SKM-1 (cell line): Measurements from ENCODE around the gene ABCF3.

Source experiments
- DNase-seq: peaks from one replicate; lab custom pipeline; 2025; ENCODE audit not compliant: unreplicated experiment; lab: John Stamatoyannopoulos, UW

The ABCF3 gene

DNA sequence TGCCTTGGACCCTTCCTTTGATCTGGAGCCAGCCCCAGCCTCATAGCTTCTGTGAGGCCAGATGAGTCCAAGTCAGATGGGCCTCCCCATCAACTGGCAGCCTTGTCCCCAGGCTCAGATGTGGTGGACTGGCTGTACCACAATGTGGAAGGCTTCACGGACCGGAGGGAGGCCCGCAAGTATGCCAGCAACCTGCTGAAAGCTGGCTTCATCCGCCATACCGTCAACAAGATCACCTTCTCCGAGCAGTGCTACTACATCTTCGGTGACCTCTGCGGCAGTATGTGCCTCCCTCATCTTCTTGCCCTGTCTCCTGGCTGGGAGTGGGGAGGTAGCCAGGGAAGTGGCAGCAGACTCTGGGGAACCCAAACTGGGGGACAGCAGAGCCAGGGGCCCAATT lies 18.2 kb upstream of the ABCF3 start:
- DNase-seq: no peak

DNA sequence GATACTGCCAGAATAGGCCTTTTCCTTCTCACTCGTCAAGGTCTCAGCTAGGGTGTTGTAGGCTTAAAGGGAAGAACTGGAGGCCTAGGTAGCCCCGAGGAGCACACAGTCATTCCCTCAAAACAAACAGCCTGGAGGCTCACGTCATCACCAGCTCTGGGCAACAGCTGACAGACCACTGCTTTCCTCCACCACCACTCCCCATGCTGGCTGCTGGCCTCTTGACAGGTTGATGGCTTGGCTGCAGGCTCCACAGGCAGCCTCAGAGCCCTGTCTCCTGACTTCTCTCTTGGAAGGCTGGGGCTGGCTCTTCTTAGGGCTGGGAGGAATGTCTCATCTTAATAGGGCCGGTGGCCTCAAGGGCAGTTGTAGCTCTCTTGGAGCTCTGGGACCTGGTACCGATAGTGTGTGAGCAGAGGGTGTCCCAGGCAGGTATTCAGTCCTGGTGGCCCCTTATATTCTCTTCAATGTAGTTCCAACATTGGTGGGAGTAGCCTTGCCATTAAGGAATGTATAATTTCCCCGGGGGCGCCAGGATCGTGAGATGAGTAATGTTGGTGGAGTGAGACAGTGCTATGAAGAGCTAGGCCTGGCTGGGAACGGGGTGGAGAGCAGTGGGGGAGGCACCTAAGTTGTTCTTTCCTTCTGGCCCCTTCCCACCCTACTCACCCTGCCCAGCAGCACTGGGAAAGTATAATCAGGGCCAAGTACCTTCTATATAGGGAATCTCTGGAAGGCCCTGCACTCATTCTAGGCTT lies 17.5 kb upstream of the ABCF3 start:
- DNase-seq: no peak

DNA sequence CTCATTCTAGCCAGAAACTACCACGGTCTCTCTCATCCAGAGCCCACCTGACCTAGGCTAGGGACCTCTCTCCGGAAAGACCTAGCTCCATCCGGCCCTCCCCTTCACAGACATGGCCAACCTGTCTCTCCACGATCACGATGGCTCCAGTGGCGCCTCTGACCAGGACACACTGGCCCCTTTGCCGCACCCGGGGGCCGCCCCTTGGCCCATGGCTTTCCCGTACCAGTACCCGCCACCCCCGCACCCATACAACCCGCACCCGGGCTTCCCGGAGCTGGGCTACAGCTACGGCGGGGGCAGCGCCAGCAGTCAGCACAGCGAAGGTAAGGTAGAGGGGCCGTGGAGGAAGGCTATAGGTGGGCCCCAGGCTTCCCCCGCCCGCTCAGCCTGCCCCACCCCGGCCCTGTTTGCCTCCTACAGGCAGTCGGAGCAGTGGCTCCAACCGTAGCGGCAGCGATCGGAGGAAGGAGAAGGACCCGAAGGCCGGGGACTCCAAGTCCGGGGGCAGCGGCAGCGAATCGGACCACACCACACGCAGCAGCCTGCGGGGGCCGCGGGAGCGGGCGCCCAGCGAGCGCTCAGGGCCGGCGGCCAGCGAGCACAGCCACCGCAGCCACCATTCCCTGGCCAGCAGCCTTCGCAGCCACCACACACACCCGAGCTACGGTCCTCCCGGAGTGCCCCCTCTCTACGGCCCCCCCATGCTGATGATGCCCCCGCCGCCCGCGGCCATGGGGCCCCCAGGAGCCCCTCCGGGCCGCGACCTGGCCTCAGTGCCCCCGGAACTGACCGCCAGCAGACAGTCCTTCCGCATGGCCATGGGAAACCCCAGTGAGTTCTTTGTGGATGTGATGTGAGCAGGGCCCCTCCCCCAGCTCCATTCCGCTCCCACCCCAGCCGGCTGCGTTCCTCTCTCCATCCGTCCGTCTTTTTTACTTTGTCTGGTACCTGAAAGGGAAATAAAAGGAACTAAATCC lies 15.8 kb upstream of the ABCF3 start:
- no peak for DNase-seq

- DNase-seq: no peak
Observed at GRCh38 chr3:184171562-184171961, 14.4 kb upstream of the ABCF3 start.

- DNase-seq: no peak
Observed at GRCh38 chr3:184172681-184173373, 13.2 kb upstream of the ABCF3 start.

GRCh38 chr3:184173374-184173722 lies 12.7 kb upstream of the ABCF3 start:
- DNase-seq: no peak

- no peak for DNase-seq
Observed at GRCh38 chr3:184174284-184174645, 11.7 kb upstream of the ABCF3 start.

DNA sequence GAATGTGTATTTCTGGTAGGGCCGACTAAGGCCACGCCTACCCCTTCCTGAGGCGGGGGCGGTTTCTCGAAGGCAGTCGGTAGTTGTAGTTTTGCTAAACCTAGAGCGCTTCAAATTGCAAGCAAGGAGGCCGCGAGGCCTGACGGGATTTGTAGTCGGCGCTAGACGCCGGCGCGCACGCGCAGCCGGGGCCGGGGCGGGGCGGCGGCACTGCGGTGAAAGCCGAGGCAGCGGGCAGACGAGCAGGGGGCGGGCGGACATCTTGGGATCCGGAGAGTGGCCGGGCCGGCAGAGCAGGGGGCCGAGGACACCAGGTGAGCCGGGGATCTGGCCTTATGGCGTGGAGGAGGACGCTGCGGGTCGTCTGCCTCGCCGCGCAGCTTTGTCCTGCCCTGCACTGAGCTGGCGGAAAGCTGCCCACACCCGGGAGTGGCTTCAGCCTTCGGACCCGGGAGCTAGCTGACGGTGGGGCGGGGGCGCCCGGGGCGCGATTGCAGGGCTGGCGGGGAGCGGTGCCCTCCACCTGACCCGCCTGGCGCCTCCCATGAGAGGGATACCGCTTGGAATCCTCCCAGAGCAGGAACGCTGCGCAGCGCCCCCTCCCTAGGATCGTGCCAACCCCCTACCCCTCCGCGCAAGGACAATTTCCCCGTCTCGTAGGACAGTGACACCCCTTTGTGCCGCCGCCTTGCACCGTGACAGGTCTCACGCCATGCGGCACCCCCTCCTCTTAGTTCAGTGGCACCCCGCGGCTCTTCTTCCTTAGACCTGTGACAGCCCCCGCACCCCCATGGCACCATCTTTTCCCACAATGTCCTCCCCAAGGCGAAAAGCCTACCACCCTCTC lies 11.1 kb upstream of the ABCF3 start, which contains the start of gene AP2M1:
TSS of gene AP2M1 (plus strand) at position 210 of the 847 bp plus-strand sequence. CDS start 2,139 bp downstream, outside the sequence.
- DNase-seq: peak; percentile 96

- DNase-seq: no peak
Observed at GRCh38 chr3:184175506-184175905, 10.5 kb upstream of the ABCF3 start.

GRCh38 chr3:184175981-184176376 lies 10.0 kb upstream of the ABCF3 start:
- no peak for DNase-seq

GRCh38 chr3:184176377-184177330 lies 9.3 kb upstream of the ABCF3 start:
- no peak for DNase-seq

- no peak for DNase-seq
Observed at GRCh38 chr3:184177331-184177731, 8.7 kb upstream of the ABCF3 start.

DNA sequence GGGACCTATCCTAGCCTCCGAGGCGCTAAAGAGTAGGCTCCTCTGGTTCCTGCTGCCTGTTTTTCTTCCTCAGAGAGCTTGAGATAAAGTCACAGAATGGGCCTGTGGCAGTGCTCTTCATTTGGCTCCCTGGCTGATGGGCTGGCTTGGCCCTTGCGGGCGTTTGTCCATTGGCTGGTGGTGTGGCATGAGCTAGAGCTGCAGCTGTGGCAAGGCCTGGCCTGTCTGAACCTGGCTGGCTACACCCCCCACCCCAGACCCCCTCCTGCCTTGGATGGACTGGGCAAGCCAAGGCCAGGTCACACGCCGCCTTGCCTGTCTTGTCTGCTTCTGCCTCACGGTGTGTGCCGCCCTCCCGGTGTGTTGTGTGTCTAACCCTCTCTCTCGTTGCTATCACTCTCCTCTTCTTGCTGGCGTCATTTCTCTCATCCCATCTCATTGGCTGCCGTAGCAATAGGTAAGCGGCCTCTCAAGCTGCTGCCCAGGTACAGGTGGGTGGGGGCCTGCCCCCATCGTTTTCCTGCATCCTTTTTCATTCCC lies 8.2 kb upstream of the ABCF3 start:
- DNase-seq: no peak

- DNase-seq: no peak
Observed at GRCh38 chr3:184178521-184179138, 7.4 kb upstream of the ABCF3 start.

DNA sequence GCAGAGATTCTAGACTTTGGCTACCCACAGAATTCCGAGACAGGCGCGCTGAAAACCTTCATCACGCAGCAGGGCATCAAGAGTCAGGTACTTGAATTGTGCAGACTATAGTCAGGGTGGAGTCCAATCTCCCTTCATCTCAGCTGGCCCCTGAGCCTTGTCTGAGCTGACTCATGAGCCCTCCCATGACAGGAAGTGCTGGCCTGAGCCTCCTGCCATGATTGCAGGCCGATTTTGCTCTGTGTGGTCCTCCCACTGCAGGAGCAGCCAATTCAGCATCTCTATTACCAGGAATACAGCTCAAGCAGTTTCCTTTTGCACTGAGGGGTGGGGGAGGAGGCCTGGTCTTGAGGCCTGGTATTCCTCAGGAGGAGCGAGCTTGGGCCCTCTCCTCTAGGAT lies 5.8 kb upstream of the ABCF3 start:
- DNase-seq: no peak

DNA sequence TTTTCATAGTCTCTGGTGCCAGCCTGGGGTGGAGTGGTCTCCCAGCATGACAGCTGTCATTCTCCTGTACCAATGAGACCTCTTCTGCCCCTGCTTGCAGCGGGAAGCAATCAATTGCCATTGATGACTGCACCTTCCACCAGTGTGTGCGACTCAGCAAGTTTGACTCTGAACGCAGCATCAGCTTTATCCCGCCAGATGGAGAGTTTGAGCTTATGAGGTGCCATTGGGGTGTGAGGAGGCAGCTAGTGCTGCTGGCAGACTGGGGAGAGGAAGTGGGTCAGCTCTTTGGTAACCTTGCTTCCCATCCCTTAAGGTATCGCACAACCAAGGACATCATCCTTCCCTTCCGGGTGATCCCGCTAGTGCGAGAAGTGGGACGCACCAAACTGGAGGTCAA lies 4.4 kb upstream of the ABCF3 start:
- DNase-seq: no peak

GRCh38 chr3:184183679-184184078 lies 2.3 kb upstream of the ABCF3 start:
- DNase-seq: no peak

DNA sequence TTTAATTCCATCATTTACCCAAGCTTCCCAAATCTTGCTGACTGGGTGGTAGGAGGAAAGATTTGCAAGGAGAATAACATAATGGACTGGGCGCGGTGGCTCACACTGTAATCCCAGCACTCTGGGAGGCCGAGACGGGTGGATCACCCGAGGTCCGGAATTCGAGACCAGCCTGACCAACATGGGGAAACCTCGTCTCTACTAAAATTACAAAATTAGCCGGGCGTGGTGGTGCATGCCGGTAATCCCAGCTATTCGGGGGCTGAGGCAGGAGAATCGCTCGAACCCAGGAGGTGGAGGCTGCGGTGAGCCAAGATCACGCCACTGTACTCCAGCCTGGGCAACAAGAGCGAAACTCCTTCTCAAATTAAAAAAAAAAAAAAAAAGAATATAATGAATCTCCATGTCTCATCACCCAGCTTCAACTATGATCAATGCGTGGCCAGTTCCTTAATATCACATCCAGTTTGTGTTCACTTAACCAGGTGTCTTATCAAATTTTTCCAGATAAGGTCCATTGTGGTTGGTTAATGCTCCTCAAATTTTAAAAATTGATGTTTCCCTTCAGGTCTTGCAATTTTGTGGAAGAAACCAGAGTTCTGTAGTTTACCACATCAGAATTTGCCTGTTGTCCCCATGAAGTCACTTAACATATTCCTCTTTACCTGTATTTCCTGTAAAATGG lies 1.3 kb upstream of the ABCF3 start:
- DNase-seq: no peak
